Adrenal gland (tissue), 12 donors: Measurements from ENCODE around the gene DIP2C. TPM values are rescaled to one million over a fixed set of nuclear protein-coding genes. Genes with fewer than 3 reads are reported as not detected.
"Not testable (repeated sequence)": the region's sequence is repeated elsewhere in the genome, so short reads cannot be mapped to it uniquely, and the experiment has no call there.

Source experiments
- DNase-seq, 7 donors: peaks; one replicate each; pipeline ENCODE4 v3.0.0-alpha.2; 2019 to 2020
- H3K27ac ChIP-seq, 5 donors: fragments of 200-600 bp; sonication (generic) in 4 of 5; 1 replicate in 3 of 5; 2 replicates in 2 of 5; pipeline versions ENCODE4 v1.5.1 to v1.8.0; 2016 to 2020; ENCODE audit warnings: mild to moderate bottlenecking in 1 of 5
- H3K27me3 ChIP-seq: fragments of 200-600 bp; 2 replicates; pipeline ENCODE4 v1.8.0; 2021
- H3K36me3 ChIP-seq, 2 donors: fragments of 200-600 bp; replicated peaks in 1 of 2; 1 replicate in 1 of 2; 2 replicates in 1 of 2; pipeline versions ENCODE4 v1.5.1 to v1.8.0; 2018 to 2022
- H3K4me1 ChIP-seq, 2 donors: fragments of 200-600 bp; replicated peaks in 1 of 2; 1 replicate in 1 of 2; 2 replicates in 1 of 2; pipeline versions ENCODE4 v1.5.1 to v1.8.0; 2018 to 2021
- H3K4me3 ChIP-seq, 4 donors: fragments of 200-600 bp; sonication (generic) in 3 of 4; one replicate each; pipeline ENCODE4 v1.5.1; 2016 to 2018
- H3K9me3 ChIP-seq, 3 donors: fragments of 200-600 bp; sonication (generic) in 1 of 3; replicated peaks in 1 of 3; 1 replicate in 2 of 3; 2 replicates in 1 of 3; pipeline versions ENCODE4 v1.5.1 to v1.8.0; 2016 to 2021
- POLR2A ChIP-seq, 2 donors: fragments of 450-650 bp; IDR thresholded peaks; one replicate each; pipeline ENCODE4 v1.6.1; 2017; ENCODE audit warnings: antibody characterized with exemption in 2 of 2, mild to moderate bottlenecking in 2 of 2, moderate library complexity in 1 of 2
- WGBS, 4 donors: extraction: QIAGEN DNeasy Blood & Tissue Kit in 2 of 4; methylation state at CpG; one replicate each; pipeline versions ENCODE4 v1.1.5 to v1.1.7; 2013 to 2017; 5-methylcytosine and 5-hydroxymethylcytosine counted together
- intact Hi-C, 2 donors: fragments of 100-400 bp; cut with DNase I; formaldehyde crosslinking; loops; one replicate each; pipeline versions ENCODE4 v1.14.1 to v1.15.0; 2022 to 2023
- polyA plus RNA-seq, 3 donors: library from polyadenylated mRNA; stranded (reverse); fragments of 200-250 nt in 2 of 3; fragments of 350-450 nt in 1 of 3; fragmentation: Illumina TruSeq in 1 of 3; extraction: RNeasy Lipid Tissue Mini Kit (QIAGEN cat#74804) in 1 of 3; gene quantifications; one replicate each; pipeline ENCODE4 v1.2.3, GENCODE V29; 2013 to 2014
- total RNA-seq, 9 donors: library from RNA; depleted of rRNA in 4 of 9; stranded (reverse); fragments of >200 nt in 4 of 9; fragments of 120-200 nt in 1 of 9; fragmentation: NEBNext Ultra II Directional in 1 of 9; extraction: Animal tissue kit (Norgen Biotek cat#: 25700) in 1 of 9; gene quantifications; one replicate each; pipeline versions ENCODE4 v1.1.0 to v1.2.4, GENCODE V29; 2013 to 2023
- TF ChIP-seq, protein P1 (sequence below), 6 experiments: fragments of 450-650 bp in 4 of 6; fragments of 200-600 bp in 2 of 6; sonication (generic) in 1 of 6; IDR thresholded peaks; 1 replicate in 5 of 6; 2 replicates in 1 of 6; pipeline versions ENCODE4 v1.5.1 to v1.8.0; 2016 to 2021; ENCODE audit warnings: antibody characterized with exemption in 6 of 6, mild to moderate bottlenecking in 2 of 6, moderate library complexity in 1 of 6
- donor health status: healthy with polysubstance abuse.
- donor health status: Bipolar disorder and iron deficiency.
- donor health status: DM: yes; HTN: yes; CAD: no.
- donor health status: DM: no; HTN: no; CAD: no.
- donor health status: DM: no; HTN: no; CAD: no.
- donor health status: DM: yes; HTN: yes; CAD: no.

DIP2C gene
- total and polyA plus RNA-seq, 12 donors, result 4.8 to 23.9 (median 19.7) TPM

DNA sequence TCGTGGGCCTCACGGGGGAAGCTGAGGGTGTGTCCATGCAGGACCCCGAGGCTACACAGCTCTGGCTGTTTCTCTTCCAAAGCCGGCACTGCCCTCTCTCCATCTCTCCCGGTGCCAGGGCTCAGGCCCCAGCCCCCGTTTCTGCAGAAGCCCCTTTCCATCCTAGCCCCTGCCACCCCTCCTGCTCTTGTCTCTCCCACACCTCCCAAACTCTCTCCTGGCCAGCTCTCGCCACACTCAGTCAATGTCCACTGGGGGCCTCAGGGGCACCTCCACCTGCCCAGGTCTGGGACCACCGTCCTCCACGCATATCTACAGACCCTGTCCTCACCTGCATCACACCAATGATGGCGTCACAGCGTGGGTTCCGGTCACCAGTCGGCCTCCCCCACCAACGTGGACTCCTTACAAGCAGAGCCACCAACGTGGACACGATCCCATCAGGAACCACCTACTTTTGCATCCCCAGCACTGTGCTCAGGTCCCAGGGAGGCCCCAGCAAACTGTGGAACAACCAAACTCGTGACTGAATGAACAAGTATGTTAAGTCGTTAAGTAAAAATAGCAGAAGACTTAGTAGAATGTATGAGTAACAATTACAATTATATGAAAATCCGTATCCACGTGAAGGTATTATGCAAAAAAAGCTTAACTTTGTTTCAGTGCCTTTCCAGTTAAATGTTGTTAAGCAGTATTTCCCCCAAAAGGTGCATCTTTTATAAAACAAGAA, 38.4 kb downstream of the DIP2C start:
- Histone ChIP-seq H3K4me3 (no peak overlapping the region), H3K9me3 (no peaks in the 10 kb centered on the region), H3K27me3 (no peaks in the 10 kb centered on the region), H3K36me3 (no peaks in the 10 kb centered on the region), H3K4me1 (peaks cover 4 to 9% of the 10 kb centered on the region in 2 donors), H3K27ac (no peak overlapping the region)
- no peak for DNase-seq
- intact Hi-C loops, result no loop called here
- TF ChIP-seq, protein P1, sequence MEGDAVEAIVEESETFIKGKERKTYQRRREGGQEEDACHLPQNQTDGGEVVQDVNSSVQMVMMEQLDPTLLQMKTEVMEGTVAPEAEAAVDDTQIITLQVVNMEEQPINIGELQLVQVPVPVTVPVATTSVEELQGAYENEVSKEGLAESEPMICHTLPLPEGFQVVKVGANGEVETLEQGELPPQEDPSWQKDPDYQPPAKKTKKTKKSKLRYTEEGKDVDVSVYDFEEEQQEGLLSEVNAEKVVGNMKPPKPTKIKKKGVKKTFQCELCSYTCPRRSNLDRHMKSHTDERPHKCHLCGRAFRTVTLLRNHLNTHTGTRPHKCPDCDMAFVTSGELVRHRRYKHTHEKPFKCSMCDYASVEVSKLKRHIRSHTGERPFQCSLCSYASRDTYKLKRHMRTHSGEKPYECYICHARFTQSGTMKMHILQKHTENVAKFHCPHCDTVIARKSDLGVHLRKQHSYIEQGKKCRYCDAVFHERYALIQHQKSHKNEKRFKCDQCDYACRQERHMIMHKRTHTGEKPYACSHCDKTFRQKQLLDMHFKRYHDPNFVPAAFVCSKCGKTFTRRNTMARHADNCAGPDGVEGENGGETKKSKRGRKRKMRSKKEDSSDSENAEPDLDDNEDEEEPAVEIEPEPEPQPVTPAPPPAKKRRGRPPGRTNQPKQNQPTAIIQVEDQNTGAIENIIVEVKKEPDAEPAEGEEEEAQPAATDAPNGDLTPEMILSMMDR (IDR thresholded peaks at IDR 0.05), result no peak
- TF ChIP-seq POLR2A (IDR thresholded peaks at IDR 0.05), result no peak
- 86 to 98% (median 92%) methylated on average over 20 of the region's 20 CpGs for WGBS, 4 donors

DNA sequence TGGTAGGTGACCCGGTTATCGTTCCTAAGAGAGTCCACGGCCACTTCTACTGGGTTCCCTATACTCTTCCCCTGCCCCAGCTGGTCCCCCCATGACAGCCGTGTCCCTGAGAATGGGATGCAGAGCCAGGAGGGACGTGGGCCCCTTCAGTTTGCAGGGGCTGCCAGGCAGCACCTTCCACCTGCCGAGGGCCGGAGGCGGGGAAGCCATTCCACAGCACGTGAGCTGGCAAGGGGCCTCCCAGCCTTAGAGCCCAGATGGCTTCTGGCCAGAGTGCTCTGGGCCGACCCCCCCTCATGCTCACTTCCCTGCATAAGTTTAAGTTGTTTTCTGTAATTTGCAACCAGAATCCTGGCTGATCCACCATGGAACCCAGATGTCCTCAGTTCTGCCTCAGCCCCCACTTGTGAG, 39.0 kb downstream of the DIP2C start:
- Histone ChIP-seq H3K27ac (no peak overlapping the region), H3K36me3 (no peaks in the 10 kb centered on the region), H3K27me3 (no peaks in the 10 kb centered on the region), H3K9me3 (peaks cover 0 to 1% (median 0%) of the 10 kb centered on the region in 3 donors), H3K4me3 (no peak overlapping the region), H3K4me1 (peaks cover 4 to 9% of the 10 kb centered on the region in 2 donors)
- WGBS, 4 donors, result 76 to 96% (median 84%) methylated on average over 3 to 10 of the region's 10 CpGs
- intact Hi-C loops, result no loop called here
- DNase-seq, result no peak
- TF ChIP-seq, protein P1 (IDR thresholded peaks at IDR 0.05), result no peak
- TF ChIP-seq POLR2A (IDR thresholded peaks at IDR 0.05), result no peak

DNA sequence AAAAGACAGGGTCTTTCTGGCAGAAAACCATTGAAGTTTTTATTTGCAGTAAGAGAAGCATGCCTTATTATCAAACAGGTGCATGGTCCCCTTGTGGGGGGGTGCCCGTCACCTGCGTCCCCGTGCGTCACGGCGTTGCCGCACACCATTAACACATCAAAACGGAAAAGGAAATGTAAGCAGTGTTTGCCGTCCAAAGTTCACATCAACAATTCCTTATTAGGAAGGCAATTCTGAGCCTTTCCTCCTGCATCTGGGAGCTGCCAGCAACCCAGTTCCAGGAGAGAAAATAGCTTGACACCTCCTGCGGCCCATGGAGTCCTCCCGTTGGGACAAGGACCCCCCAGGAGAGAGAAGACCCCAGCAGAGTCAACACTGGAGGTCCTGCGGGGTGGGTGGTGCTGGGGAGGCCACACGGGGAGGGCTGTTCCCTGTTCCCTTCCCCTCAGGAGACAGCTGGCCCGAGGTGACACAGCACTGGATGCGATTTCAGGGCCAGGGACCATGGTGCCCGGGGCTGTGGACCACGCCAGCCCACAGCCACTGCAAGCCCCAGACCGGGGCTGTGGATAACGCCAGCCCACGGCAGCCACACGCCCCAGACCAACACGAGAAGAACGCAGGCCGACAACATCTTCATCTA, 39.5 kb downstream of the DIP2C start:
- no peak for TF ChIP-seq POLR2A (IDR thresholded peaks at IDR 0.05)
- TF ChIP-seq, protein P1 (IDR thresholded peaks at IDR 0.05), result no peak
- no peak overlapping the region for H3K27ac ChIP-seq
- peaks cover 0 to 6% (median 0%) of the 10 kb centered on the region in 3 donors for H3K9me3 ChIP-seq
- H3K27me3 ChIP-seq, result no peaks in the 10 kb centered on the region
- H3K4me3 ChIP-seq, result no peak overlapping the region
- peaks cover 4 to 9% of the 10 kb centered on the region in 2 donors for H3K4me1 ChIP-seq
- DNase-seq, result peak in 1 of 7 donors; percentile 37
- H3K36me3 ChIP-seq, result no peaks in the 10 kb centered on the region
- intact Hi-C loops, result no loop called here
- WGBS, 4 donors, result 78 to 85% (median 82%) methylated on average over 16 to 24 of the region's 24 CpGs

DNA sequence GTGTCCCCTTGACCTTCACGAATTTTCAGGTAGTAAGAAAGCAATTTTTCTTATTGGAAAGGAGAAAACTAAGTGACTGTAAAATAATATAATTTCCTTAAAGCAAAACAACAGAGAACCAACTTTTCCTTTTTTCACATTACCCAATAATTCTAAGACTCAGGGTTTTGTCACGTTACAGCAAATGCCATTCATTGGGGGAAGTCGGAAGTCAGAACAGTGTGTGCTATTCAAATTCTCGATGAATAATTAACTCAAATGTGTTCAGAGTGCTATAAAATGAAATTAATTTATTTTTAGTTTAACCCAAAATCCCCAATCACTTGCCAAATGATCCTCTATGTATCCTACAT, 40.0 kb downstream of the DIP2C start:
- intact Hi-C loops, result no loop called here
- H3K4me3 ChIP-seq, result no peak overlapping the region

DNA sequence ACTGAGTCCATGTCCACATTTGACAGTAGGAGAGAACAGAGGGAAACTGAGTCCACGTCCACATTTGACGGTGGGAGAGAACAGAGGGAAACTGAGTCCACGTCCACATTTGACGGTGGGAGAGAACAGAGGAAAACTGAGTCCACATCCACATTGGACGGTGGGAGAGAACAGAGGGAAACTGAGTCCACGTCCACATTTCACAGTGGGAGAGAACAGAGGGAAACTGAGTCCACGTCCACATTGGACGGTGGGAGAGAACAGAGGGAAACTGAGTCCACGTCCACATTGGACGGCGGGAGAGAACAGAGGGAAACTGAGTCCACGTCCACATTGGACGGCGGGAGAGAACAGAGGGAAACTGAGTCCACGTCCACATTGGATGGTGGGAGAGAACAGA, 42.4 kb downstream of the DIP2C start:
- H3K27me3 ChIP-seq, intact Hi-C loops, H3K4me1 ChIP-seq, DNase-seq, H3K27ac ChIP-seq, H3K4me3 ChIP-seq, H3K36me3 ChIP-seq: not testable (repeated sequence)
- peaks cover 0 to 12% (median 0%) of the 10 kb centered on the region in 3 donors for H3K9me3 ChIP-seq
- 91 to 99% (median 95%) methylated on average over 13 to 15 of the region's 15 CpGs for WGBS, 4 donors

More for the DNA sequence above, 40.0 kb downstream of the DIP2C start:
- no peak overlapping the region for H3K27ac ChIP-seq
- H3K4me1 ChIP-seq, result peaks cover 2 to 8% of the 10 kb centered on the region in 2 donors
- no peaks in the 10 kb centered on the region for H3K36me3 ChIP-seq
- no peak for DNase-seq
- H3K9me3 ChIP-seq, result peaks cover 0 to 11% (median 0%) of the 10 kb centered on the region in 3 donors
- WGBS, 4 donors, result 88 to 90% (median 89%) methylated on average over 4 of the region's 4 CpGs
- no peaks in the 10 kb centered on the region for H3K27me3 ChIP-seq
- TF ChIP-seq, protein P1 (IDR thresholded peaks at IDR 0.05), result no peak
- no peak for TF ChIP-seq POLR2A (IDR thresholded peaks at IDR 0.05)
